Right cardiac atrium (tissue), 5 donors: Measurements from ENCODE around the gene GON4L. TPM values are rescaled to one million over a fixed set of nuclear protein-coding genes. Genes with fewer than 3 reads are reported as not detected.

Experiments
- ATAC-seq, 2 donors: fragments of 200-7000 bp; cut with Tn5 transposase; one replicate each; pipeline versions ENCODE4 v1.8.0 to v1.9.1; 2020; ENCODE audit warnings: moderate library complexity in 2 of 2, mild to moderate bottlenecking in 1 of 2
- DNase-seq, 3 donors: peaks; one replicate each; pipeline ENCODE4 v3.0.0-alpha.2; 2020
- H3K27ac ChIP-seq: one replicate; pipeline ENCODE4 v1.5.1; 2013; ENCODE audit warnings: mild to moderate bottlenecking, low read length, control low read depth, moderate library complexity
- H3K27me3 ChIP-seq: one replicate; pipeline ENCODE4 v1.6.1; 2013; ENCODE audit not compliant: control insufficient read depth, insufficient read depth
- H3K4me1 ChIP-seq: one replicate; pipeline ENCODE4 v1.6.1; 2013; ENCODE audit warnings: low read length; ENCODE audit not compliant: control insufficient read depth, insufficient read depth
- H3K4me3 ChIP-seq: one replicate; pipeline ENCODE4 v1.5.1; 2013; ENCODE audit warnings: low read length, control low read depth
- H3K9me3 ChIP-seq: one replicate; pipeline ENCODE4 v1.6.1; 2013; ENCODE audit warnings: low read length; ENCODE audit not compliant: control insufficient read depth
- WGBS: extraction: QIAGEN DNeasy Blood & Tissue Kit; methylation state at CpG from one replicate; pipeline ENCODE4 v1.1.7; 2013; 5-methylcytosine and 5-hydroxymethylcytosine counted together
- intact Hi-C, 4 donors: fragments of 100-400 bp; cut with DNase I; formaldehyde crosslinking; loops; one replicate each; pipeline versions ENCODE4 v1.11.0 to v1.14.0; 2022 to 2023
- polyA plus RNA-seq: library from polyadenylated mRNA; stranded (reverse); fragments of 200-250 nt; gene quantifications from one replicate; pipeline ENCODE4 v1.2.3, GENCODE V29; 2013
- total RNA-seq, 4 donors: library from RNA; stranded (reverse); fragmentation: NEBNext Ultra II Directional; extraction: Animal tissue kit (Norgen Biotek cat#: 25700); gene quantifications; one replicate each; pipeline ENCODE4 v1.2.1, GENCODE V29; 2021
- donor health status: healthy with polysubstance abuse.
- donor health status: DM: no; HTN: yes; CAD: no.
- donor health status: DM: no; HTN: no; CAD: no.
- donor health status: DM: no; HTN: yes; CAD: no; lungs with severe emphysema.
- donor health status: DM: yes; HTN: yes; CAD: no.

GON4L gene
- total and polyA plus RNA-seq, 5 donors, result 13.8 to 30.2 (median 25.0) TPM

DNA sequence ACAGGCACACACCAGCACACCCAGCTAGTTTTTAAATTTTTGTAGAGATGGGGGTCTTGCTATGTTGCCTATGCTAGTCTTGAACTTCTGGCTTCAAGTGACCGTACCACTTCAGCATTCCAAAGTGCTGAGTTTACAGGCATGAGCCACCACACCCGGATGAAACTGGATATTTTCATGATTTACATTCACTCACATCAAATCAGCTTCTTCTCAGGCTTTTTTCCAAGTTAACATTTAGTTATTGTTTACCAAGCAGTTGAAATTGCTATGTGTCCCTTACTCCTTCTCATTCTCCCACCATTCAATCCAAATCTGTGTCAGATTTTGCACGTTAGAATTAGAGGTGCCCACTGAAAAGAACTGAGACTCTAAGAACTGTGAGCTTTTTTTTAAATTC, 35.8 kb upstream of the GON4L start:
- H3K27me3 ChIP-seq, result no peaks in the 10 kb centered on the region
- H3K27ac ChIP-seq, result peak overlapping the region; percentile 54
- H3K4me1 ChIP-seq, result peaks cover 4% of the 10 kb centered on the region
- no peak for ATAC-seq
- H3K4me3 ChIP-seq, result no peak overlapping the region
- no peaks in the 10 kb centered on the region for H3K9me3 ChIP-seq
- intact Hi-C loops, result no loop called here
- 45% methylated on average over 3 of the region's 3 CpGs for WGBS
- DNase-seq, result no peak

DNA sequence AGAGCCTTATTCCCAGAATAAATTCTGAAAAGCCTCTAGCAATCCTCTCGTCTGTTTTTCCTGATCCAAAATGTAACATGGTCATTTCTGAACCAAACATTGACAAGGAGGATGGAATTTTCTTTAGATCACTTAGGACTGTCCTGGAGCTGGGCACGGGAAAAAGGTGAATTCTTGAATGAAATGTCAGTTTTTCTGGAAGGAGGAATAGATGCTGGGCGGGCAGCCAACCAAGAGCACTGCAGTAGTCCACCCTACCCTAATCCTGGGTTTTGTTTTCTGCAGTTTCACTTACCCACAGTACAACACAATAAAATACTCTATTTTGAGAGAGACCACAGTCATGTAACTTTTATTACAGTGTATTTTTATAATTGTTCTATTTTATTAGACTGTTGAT, 33.2 kb upstream of the GON4L start:
- intact Hi-C loops, result no loop called here
- no peaks in the 10 kb centered on the region for H3K9me3 ChIP-seq
- no peak for DNase-seq
- ATAC-seq, result no peak
- H3K27ac ChIP-seq, result peak overlapping the region; percentile 45
- no peak overlapping the region for H3K4me3 ChIP-seq
- H3K27me3 ChIP-seq, result no peaks in the 10 kb centered on the region
- WGBS, result 53% methylated on average over 3 of the region's 3 CpGs
- peaks cover 4% of the 10 kb centered on the region for H3K4me1 ChIP-seq

DNA sequence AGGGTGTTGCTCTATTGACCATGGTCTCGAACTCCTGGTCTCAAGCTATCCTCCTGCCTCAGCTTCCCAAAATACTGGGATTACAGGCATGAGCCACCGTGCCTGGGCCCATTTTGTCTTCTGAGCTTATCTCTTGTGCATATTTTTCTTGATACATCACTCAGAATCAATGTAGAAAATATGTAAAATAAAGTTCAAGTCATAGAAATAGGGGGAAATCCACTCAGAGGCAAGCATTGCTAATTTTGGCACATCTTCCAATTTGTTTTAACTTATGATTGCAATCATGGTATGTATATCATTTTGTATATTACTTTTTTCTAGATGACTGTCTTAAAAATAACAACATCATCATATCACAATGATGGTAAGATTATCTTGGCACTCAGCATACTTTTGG, 32.6 kb upstream of the GON4L start:
- no peaks in the 10 kb centered on the region for H3K27me3 ChIP-seq
- DNase-seq (no peak), ATAC-seq (no peak)
- H3K4me1 ChIP-seq, result peaks cover 4% of the 10 kb centered on the region
- WGBS, result 62% methylated on average over 2 of the region's 2 CpGs
- intact Hi-C loops, result no loop called here
- H3K27ac ChIP-seq, result no peak overlapping the region
- H3K4me3 ChIP-seq, result no peak overlapping the region
- H3K9me3 ChIP-seq, result no peaks in the 10 kb centered on the region

DNA sequence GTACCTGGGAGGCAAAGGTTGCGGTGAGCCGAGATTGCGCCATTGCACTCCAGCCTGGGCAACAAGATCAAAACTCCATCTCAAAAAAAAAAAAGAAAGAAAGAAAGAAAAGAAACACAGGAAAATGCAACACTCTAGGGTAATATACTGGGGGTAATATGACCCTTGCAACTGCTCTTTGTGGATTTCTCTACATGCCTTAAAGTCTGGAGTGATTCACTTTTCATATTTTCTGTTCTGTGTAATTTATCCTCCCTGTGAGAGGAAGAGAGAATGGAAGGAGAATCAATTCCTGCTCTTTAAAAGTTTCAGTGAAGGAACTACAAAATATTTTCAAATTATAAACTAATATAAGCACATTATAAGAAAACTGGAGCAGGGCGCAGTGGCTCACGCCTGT, 31.5 kb upstream of the GON4L start:
- Histone ChIP-seq H3K4me1 (peaks cover 4% of the 10 kb centered on the region), H3K27ac (no peak overlapping the region), H3K9me3 (no peaks in the 10 kb centered on the region), H3K27me3 (no peaks in the 10 kb centered on the region), H3K4me3 (no peak overlapping the region)
- intact Hi-C loops, result no loop called here
- DNase-seq (no peak), ATAC-seq (no peak)
- over 99% methylated on average over 5 of the region's 5 CpGs for WGBS

DNA sequence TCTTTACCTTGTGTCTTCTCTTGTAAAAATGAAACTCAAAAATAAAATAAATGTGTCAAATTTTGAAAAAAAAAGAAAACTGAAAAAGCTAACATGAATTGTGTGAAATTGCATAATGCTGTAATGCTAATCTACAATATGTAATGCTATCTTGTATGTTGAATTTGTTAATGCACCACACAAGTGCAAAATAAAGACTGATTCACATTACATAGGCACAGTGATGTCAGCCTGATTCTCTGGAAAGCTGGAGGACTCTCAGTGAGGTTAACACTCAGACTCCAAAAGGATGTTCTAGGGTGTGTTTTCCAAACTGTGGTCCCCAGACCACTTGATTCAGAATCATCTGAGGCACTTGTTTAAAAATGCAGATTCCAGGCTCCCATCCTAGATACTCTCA, 28.0 kb upstream of the GON4L start:
- no peaks in the 10 kb centered on the region for H3K27me3 ChIP-seq
- H3K4me1 ChIP-seq, result peaks cover 2% of the 10 kb centered on the region
- ATAC-seq (no peak), DNase-seq (no peak)
- no peaks in the 10 kb centered on the region for H3K9me3 ChIP-seq
- no peak overlapping the region for H3K4me3 ChIP-seq
- H3K27ac ChIP-seq, result no peak overlapping the region
- intact Hi-C loops, result no loop called here

GRCh38 chr1:155884031-155884960, 27.3 kb upstream of the GON4L start:
- ATAC-seq, result peak; percentile 31 to 45
- intact Hi-C loops, result no loop called here
- DNase-seq, result no peak

GRCh38 chr1:155882766-155883165, 25.8 kb upstream of the GON4L start:
- ATAC-seq (no peak), DNase-seq (no peak)
- no peak overlapping the region for H3K27ac ChIP-seq
- H3K9me3 ChIP-seq, result no peaks in the 10 kb centered on the region
- 69% methylated on average over 2 of the region's 2 CpGs for WGBS
- H3K4me3 ChIP-seq, result no peak overlapping the region
- intact Hi-C loops, result no loop called here
- H3K4me1 ChIP-seq, result no peaks in the 10 kb centered on the region
- no peaks in the 10 kb centered on the region for H3K27me3 ChIP-seq

More at GRCh38 chr1:155884031-155884960, 27.3 kb upstream of the GON4L start:
- Histone ChIP-seq H3K4me1 (no peaks in the 10 kb centered on the region), H3K27me3 (no peaks in the 10 kb centered on the region), H3K4me3 (no peak overlapping the region), H3K27ac (no peak overlapping the region), H3K9me3 (no peaks in the 10 kb centered on the region)
- 66% methylated on average over 9 of the region's 9 CpGs for WGBS

- H3K27ac ChIP-seq, result no peak overlapping the region
- no peak overlapping the region for H3K4me3 ChIP-seq
- intact Hi-C loops, result no loop called here
- no peaks in the 10 kb centered on the region for H3K27me3 ChIP-seq
- no peaks in the 10 kb centered on the region for H3K9me3 ChIP-seq
- H3K4me1 ChIP-seq, result no peaks in the 10 kb centered on the region
- ATAC-seq (no peak), DNase-seq (no peak)
These were observed 25.2 kb upstream of the GON4L start for GRCh38 chr1:155882235-155882634.

DNA sequence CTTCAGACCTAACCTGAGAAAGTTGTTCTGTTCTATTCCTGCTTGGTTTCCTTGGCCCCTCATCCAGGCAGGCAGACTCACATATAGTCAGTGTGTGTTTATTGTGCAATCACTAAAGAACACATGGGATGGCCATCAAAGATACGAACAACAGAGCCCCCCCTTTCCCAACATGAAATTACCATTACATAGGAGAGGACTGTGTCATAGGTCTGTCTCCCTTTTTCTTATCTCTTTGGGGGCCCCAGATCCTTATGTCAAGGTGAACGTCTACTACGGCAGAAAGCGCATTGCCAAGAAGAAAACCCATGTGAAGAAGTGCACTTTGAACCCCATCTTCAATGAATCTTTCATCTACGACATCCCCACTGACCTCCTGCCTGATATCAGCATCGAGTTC, 23.9 kb upstream of the GON4L start:
- Histone ChIP-seq H3K4me1 (no peaks in the 10 kb centered on the region), H3K27ac (no peak overlapping the region), H3K27me3 (no peaks in the 10 kb centered on the region), H3K9me3 (no peaks in the 10 kb centered on the region), H3K4me3 (no peak overlapping the region)
- WGBS, result 91% methylated on average over 6 of the region's 6 CpGs
- DNase-seq (no peak), ATAC-seq (no peak)
- intact Hi-C loops, result no loop called here

GRCh38 chr1:155880251-155880650, 23.2 kb upstream of the GON4L start:
- WGBS, result 95% methylated on average over 2 of the region's 2 CpGs
- no peak for ATAC-seq
- intact Hi-C loops, result no loop called here

GRCh38 chr1:155877945-155878344, 20.9 kb upstream of the GON4L start:
- DNase-seq (no peak), ATAC-seq (no peak)
- no peak overlapping the region for H3K27ac ChIP-seq
- WGBS, result 98% methylated on average over 2 of the region's 2 CpGs
- H3K4me1 ChIP-seq, result no peaks in the 10 kb centered on the region
- no peaks in the 10 kb centered on the region for H3K9me3 ChIP-seq
- no peaks in the 10 kb centered on the region for H3K27me3 ChIP-seq
- intact Hi-C loops, result no loop called here
- H3K4me3 ChIP-seq, result no peak overlapping the region

More at GRCh38 chr1:155880251-155880650, 23.2 kb upstream of the GON4L start:
- Histone ChIP-seq H3K27ac (no peak overlapping the region), H3K27me3 (no peaks in the 10 kb centered on the region), H3K4me1 (no peaks in the 10 kb centered on the region), H3K4me3 (no peak overlapping the region), H3K9me3 (no peaks in the 10 kb centered on the region)
- no peak for DNase-seq
